Heart right ventricle (tissue), 16 donors: ENCODE measurements around the gene DHX40. TPM values are rescaled to one million over a fixed set of nuclear protein-coding genes. Genes with fewer than 3 reads are reported as not detected.
A peak's percentile ranks its signal among the peaks of the same experiment; 100 is the strongest.
"Not testable (repeated sequence)": the region's sequence is repeated elsewhere in the genome, so short reads cannot be mapped to it uniquely, and the experiment has no call there.

Experiments used
- ATAC-seq, 8 donors: fragments of 200-7000 bp; cut with Tn5 transposase; one replicate each; pipeline ENCODE4 v1.9.1; 2020; ENCODE audit warnings: mild to moderate bottlenecking in 8 of 8, moderate library complexity in 8 of 8, moderate number of reproducible peaks in 1 of 8
- DNase-seq, 2 donors: peaks; one replicate each; pipeline ENCODE4 v3.0.0-alpha.2; 2020
- H3K27ac ChIP-seq, 10 donors: fragments of 200-600 bp; sonication (generic) in 2 of 10; one replicate each; pipeline versions ENCODE4 v1.5.0 to v1.8.0; 2020 to 2022; ENCODE audit warnings: mild to moderate bottlenecking in 3 of 10
- H3K27me3 ChIP-seq, 7 donors: fragments of 200-600 bp; one replicate each; pipeline ENCODE4 v1.8.0; 2021 to 2022; ENCODE audit warnings: mild to moderate bottlenecking in 2 of 7
- H3K36me3 ChIP-seq, 9 donors: fragments of 200-600 bp; sonication (generic) in 1 of 9; one replicate each; pipeline versions ENCODE4 v1.5.0 to v1.8.0; 2020 to 2022; ENCODE audit warnings: mild to moderate bottlenecking in 2 of 9
- H3K4me1 ChIP-seq, 9 donors: fragments of 200-600 bp; sonication (generic) in 1 of 9; one replicate each; pipeline versions ENCODE4 v1.5.0 to v1.8.0; 2020 to 2022; ENCODE audit warnings: mild to moderate bottlenecking in 4 of 9
- H3K4me3 ChIP-seq, 10 donors: fragments of 200-600 bp; sonication (generic) in 2 of 10; one replicate each; pipeline versions ENCODE4 v1.5.0 to v1.8.0; 2020 to 2022; ENCODE audit warnings: mild to moderate bottlenecking in 7 of 10, moderate library complexity in 2 of 10
- H3K9me3 ChIP-seq, 11 donors: fragments of 200-600 bp in 10 of 11; sonication (generic) in 2 of 11; one replicate each; pipeline versions ENCODE4 v1.5.0 to v1.8.0; 2013 to 2022; ENCODE audit warnings: mild to moderate bottlenecking in 2 of 11, control low read depth in 1 of 11, moderate library complexity in 1 of 11
- WGBS, 2 donors: extraction: QIAGEN DNeasy Blood & Tissue Kit; methylation state at CpG; one replicate each; pipeline ENCODE4 v1.1.7; 2013; ENCODE audit warnings: inconsistent platforms in 1 of 2; 5-methylcytosine and 5-hydroxymethylcytosine counted together
- intact Hi-C, 10 donors: fragments of 100-400 bp; cut with DNase I; formaldehyde crosslinking; loops; one replicate each; pipeline versions ENCODE4 v1.11.1 to v1.14.2; 2022
- polyA plus RNA-seq, 2 donors: library from polyadenylated mRNA; stranded (reverse); fragments of 200-250 nt; gene quantifications; one replicate each; pipeline ENCODE4 v1.2.3, GENCODE V29; 2013
- total RNA-seq, 10 donors: library from RNA; stranded (reverse); fragmentation: NEBNext Ultra II Directional in 3 of 10; extraction: Animal tissue kit (Norgen Biotek cat#: 25700) in 3 of 10; gene quantifications; one replicate each; pipeline versions ENCODE4 v1.2.1 to v1.2.4, GENCODE V29; 2021 to 2023
- TF ChIP-seq, protein P1 (sequence below), 9 donors: fragments of 200-600 bp; sonication (generic) in 2 of 9; IDR thresholded peaks; one replicate each; pipeline versions ENCODE4 v1.5.0 to v1.8.0; 2021 to 2022; ENCODE audit warnings: antibody characterized with exemption in 9 of 9, mild to moderate bottlenecking in 5 of 9, moderate library complexity in 1 of 9
- donor health status: Arrhythmogenic right ventricular cardiomyopathy.
- donor health status: ischemic (EF 13 %, LVEDD 7.1; RV severe dilation, severe dysfunction).
- donor health status: healthy with polysubstance abuse.
- donor health status: DM: no; HTN: yes; CAD: no.
- donor health status: DM: no; HTN: no; CAD: no.
- donor health status: ischemic (EF 25% LVEDD 6.9; RV normal size, moderate dysfunction).
- donor health status: ischemic (EF 25% LVEDD 5.7; RV mildly dilated, moderate dysfunction).
- donor health status: healthy.
- donor health status: DM: yes; HTN: yes; CAD: no.
- donor health status: Ischemic cardiomyopathy.
- donor health status: ischemic (EF 35%, LVEDD 5.7; RV mildly dilated, moderate dysfunction).
- donor health status: nonischemic (EF 11% LVEDD 7.7; RV severe dilation, severe dysfunction).
- donor health status: DM: yes; HTN: yes; CAD: no.
- donor health status: PGD.
- donor health status: ischemic (EF 29% LVEDD 5.4; RV normal size, mild dysfunction).
- donor health status: nonischemic (EF 23%, LVEDD 6.1; RV moderate dilation, normal function).

Gene DHX40
- total and polyA plus RNA-seq, 12 donors: 6.9 to 22.9 (median 20.2) TPM

DNA sequence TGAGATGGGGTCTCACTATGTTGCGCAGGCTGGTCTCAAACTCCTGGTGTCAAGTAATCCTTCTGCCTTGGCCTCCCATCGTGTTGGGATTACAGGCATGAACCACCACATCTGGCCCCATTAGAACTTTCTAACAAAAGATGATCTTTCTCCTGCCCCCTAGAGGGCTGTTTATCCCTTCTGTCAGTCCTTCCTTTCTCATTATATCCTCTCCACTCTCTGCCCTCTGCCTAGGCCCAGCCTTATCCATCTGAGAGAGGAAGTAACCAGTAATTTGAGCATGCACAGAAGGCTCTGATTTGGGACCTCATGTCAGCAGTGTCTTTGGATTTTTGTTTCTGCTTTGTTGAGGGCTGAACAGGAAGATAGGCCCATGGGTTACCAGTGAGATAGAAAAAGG lies 4.4 kb upstream of the DHX40 start:
- 80 to 83% methylated on average over 2 of the region's 2 CpGs for WGBS, 2 donors
- H3K9me3 ChIP-seq: no peaks in the 10 kb centered on the region
- peaks cover 0 to 11% (median 5%) of the 10 kb centered on the region in 9 donors for H3K4me1 ChIP-seq
- DNase-seq: no peak
- no peak overlapping the region for H3K4me3 ChIP-seq
- no peak overlapping the region for H3K27ac ChIP-seq
- no peaks in the 10 kb centered on the region for H3K36me3 ChIP-seq
- intact Hi-C loops: loop anchor here in 5 of 10 donors (5.0 to 10.0 kb wide), 2 partner anchors 246 to 249 kb away; no protein-coding TSS in a partner anchor
- TF ChIP-seq, protein P1, sequence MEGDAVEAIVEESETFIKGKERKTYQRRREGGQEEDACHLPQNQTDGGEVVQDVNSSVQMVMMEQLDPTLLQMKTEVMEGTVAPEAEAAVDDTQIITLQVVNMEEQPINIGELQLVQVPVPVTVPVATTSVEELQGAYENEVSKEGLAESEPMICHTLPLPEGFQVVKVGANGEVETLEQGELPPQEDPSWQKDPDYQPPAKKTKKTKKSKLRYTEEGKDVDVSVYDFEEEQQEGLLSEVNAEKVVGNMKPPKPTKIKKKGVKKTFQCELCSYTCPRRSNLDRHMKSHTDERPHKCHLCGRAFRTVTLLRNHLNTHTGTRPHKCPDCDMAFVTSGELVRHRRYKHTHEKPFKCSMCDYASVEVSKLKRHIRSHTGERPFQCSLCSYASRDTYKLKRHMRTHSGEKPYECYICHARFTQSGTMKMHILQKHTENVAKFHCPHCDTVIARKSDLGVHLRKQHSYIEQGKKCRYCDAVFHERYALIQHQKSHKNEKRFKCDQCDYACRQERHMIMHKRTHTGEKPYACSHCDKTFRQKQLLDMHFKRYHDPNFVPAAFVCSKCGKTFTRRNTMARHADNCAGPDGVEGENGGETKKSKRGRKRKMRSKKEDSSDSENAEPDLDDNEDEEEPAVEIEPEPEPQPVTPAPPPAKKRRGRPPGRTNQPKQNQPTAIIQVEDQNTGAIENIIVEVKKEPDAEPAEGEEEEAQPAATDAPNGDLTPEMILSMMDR (IDR thresholded peaks at IDR 0.05): peak in 3 of 9 donors; percentile 19 to 33 (median 23)
- ATAC-seq: no peak
- no peaks in the 10 kb centered on the region for H3K27me3 ChIP-seq

DNA sequence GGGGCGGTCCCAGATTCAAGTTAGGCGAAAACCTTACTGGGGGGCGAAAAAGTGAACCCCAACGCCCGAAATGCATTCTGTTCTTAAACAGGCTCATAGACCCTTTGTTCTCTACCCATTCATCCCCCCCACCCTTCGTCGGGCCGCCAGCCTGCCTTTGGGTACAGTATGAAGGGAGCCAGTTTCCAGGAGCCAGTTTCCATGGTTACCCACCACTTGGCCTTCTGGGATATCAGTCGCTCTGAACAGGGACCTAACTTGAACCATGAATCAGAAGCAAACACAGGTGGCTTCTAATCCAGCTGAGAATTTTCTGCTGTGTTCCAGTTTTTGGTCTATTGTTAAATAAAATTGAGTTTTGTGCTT lies 532 bp downstream of the DHX40 start:
- DNase-seq (peak; percentile 23 to 41), ATAC-seq (peak; percentile 58 to 85 (median 74))
- Histone ChIP-seq H3K4me1 (peaks cover 0 to 18% (median 13%) of the 10 kb centered on the region in 9 donors), H3K4me3 (peak overlapping the region; percentile 74 to 97 (median 90)), H3K36me3 (peaks cover 0 to 10% (median 4%) of the 10 kb centered on the region in 9 donors), H3K27ac (peak overlapping the region in 9 of 10 donors; percentile 64 to 93 (median 81)), H3K27me3 (no peaks in the 10 kb centered on the region), H3K9me3 (no peaks in the 10 kb centered on the region)
- intact Hi-C loops: loop anchor here in 3 of 10 donors (10.0 kb wide), 1 partner anchor 251 kb away; no protein-coding TSS in a partner anchor
- 0% methylated on average over 9 of the region's 9 CpGs for WGBS, 2 donors
- TF ChIP-seq, protein P1 (IDR thresholded peaks at IDR 0.05): no peak

DNA sequence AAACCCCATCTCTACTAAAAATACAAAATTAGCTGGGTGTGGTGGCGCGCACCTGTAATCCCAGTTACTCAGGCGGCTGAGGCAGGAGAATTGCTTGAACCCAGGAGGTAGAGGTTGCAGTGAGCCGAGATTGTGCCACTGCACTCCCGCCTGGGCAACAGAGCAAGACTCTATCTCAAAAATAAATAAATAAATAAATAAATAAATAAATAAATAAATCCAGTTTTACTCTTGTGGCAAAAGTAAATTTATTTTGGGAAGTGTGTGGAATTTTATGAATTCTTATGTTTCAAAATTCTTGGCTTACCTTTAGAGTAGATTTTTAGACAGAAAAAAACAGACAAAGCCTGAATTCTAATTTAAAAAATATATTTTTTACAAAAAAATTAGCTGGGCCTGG lies 3.7 kb downstream of the DHX40 start:
- WGBS, 2 donors: 93 to 97% methylated on average over 5 of the region's 5 CpGs
- DNase-seq: not testable (repeated sequence)
- intact Hi-C loops: loop anchor here in 3 of 10 donors (10.0 kb wide), 1 partner anchor 254 kb away; no protein-coding TSS in a partner anchor

DNA sequence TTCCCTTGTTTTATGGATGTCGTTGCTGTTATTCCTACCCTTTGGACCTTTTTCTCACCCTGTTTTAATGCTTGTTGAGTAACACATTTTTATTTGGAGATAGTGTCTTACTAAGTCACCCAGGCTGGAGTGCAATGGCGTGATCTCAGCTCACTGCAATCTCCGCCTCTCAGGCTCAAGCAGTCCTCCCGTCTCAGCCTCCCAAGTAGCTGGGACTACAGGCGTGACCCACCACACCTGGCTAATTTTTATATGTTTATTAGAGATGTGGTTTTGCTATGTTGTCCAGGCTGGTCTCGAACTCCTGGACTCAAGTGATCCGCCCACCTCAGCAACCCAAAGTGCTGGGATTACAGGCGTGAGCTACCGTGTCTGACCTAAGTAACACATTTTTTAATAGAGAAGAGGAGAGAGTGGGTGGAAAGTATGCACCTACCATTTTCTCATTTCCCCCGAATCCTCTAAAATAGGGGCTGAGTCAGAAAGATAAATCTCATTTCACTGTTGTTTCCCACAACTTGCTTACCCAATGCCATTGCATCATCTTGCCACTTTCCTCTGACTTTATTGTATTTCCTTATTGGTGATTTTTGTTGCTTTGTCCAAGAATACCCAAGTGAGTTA lies 7.0 kb downstream of the DHX40 start:
- Histone ChIP-seq H3K9me3 (no peaks in the 10 kb centered on the region), H3K36me3 (peaks cover 0 to 55% (median 4%) of the 10 kb centered on the region in 9 donors), H3K4me1 (no peaks in the 10 kb centered on the region), H3K4me3 (no peak overlapping the region), H3K27me3 (no peaks in the 10 kb centered on the region), H3K27ac (no peak overlapping the region)
- TF ChIP-seq, protein P1 (IDR thresholded peaks at IDR 0.05): no peak
- DNase-seq: no peak
- ATAC-seq: no peak
- 94 to 96% methylated on average over 10 of the region's 10 CpGs for WGBS, 2 donors
- intact Hi-C loops: loop anchor here in 1 of 10 donors (5.0 kb wide), 1 partner anchor 980 kb away; no protein-coding TSS in a partner anchor

More for the DNA sequence above, 3.7 kb downstream of the DHX40 start:
- H3K36me3 ChIP-seq: peaks cover 0 to 38% (median 4%) of the 10 kb centered on the region in 9 donors
- ATAC-seq, H3K9me3 ChIP-seq, H3K4me3 ChIP-seq, H3K27ac ChIP-seq, H3K27me3 ChIP-seq: not testable (repeated sequence)
- H3K4me1 ChIP-seq: peaks cover 0 to 18% (median 13%) of the 10 kb centered on the region in 9 donors

DNA sequence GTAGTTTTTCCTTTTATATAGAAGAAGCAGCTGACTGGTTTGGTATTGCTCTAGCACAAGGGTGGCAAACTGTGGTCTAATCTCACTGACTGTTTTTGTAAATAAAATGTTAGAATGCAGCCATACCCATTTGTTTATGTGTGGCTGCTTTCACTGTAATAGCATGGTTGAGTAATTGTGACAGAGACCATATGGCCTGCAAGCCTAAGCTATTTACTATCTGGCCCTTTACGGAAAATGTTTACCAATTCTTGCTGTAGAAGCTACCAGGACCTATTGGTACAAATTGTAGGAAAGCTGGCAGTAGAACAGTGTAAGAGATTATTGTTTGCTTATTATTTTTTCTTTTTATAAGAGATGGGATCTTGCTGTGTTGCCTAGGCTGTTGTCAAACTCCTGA lies 18.8 kb downstream of the DHX40 start:
- no CpG with 5 or more reads among the region's 1 CpG for WGBS, 2 donors
- peaks cover 0 to 20% (median 0%) of the 10 kb centered on the region in 9 donors for H3K36me3 ChIP-seq
- H3K27ac ChIP-seq, intact Hi-C loops, ATAC-seq, H3K4me3 ChIP-seq, DNase-seq, H3K9me3 ChIP-seq, H3K4me1 ChIP-seq, H3K27me3 ChIP-seq: not testable (repeated sequence)
